GM12878 (cell line): Measurements from ENCODE around the gene CACNG1. TPM values are rescaled to one million over a fixed set of nuclear protein-coding genes. Genes with fewer than 3 reads are reported as not detected.

Source experiments
- ATAC-seq: fragments of 200-7000 bp; cut with Tn5 transposase; 3 replicates; pipeline ENCODE4 v1.9.1; 2020; ENCODE audit warnings: mild to moderate bottlenecking, moderate library complexity
- BruUV-seq: library from RNA; stranded (reverse); fragments of 400-500 nt; replicated peaks from 2 replicates; lab custom pipeline; 2021; lab: Mats Ljungman, UMichigan
- CTCF ChIA-PET: fragments of 300-600 bp; sonication (Branson Sonifier 250); formaldehyde crosslinking; extraction: SDS; loops from one replicate; lab custom pipeline; 2021; ENCODE audit warnings: inconsistent platforms; lab: Yijun Ruan, JAX
- POLR2A ChIA-PET: fragments of 350-600 bp; formaldehyde crosslinking; extraction: SDS; loops from one replicate; lab custom pipeline; 2021; ENCODE audit warnings: inconsistent platforms; lab: Charles Lee
- RAD21 ChIA-PET: fragments of 300-600 bp; sonication (Branson Sonifier 250); formaldehyde crosslinking; loops from one replicate; lab custom pipeline; 2023; ENCODE audit warnings: antibody characterized with exemption; ENCODE audit not compliant: unreplicated experiment; lab: Charles Lee
- SMC1A ChIA-PET: fragments of 300-600 bp; sonication (Branson Sonifier 250); formaldehyde crosslinking; loops from one replicate; lab custom pipeline; 2023; ENCODE audit not compliant: unreplicated experiment, uncharacterized antibody; lab: Charles Lee
- DNase-seq: peaks from one replicate; pipeline ENCODE4 v3.0.0-alpha.2; 2011; ENCODE audit warnings: low read depth, low spot score
- FAIRE-seq: peaks from 3 replicates; lab custom pipeline; 2011; peaks lifted over from hg19 to GRCh38; lab: Jason Lieb, UNC
- H2AFZ ChIP-seq: 2 replicates; pipeline ENCODE4 v1.6.0; 2011; ENCODE audit warnings: low read depth, low read length, control low read depth; ENCODE audit not compliant: control insufficient read depth
- H3K27ac ChIP-seq: 2 replicates; pipeline ENCODE4 v1.5.1; 2011; ENCODE audit warnings: control low read depth; ENCODE audit not compliant: control insufficient read depth, insufficient read depth
- H3K27me3 ChIP-seq, 2 experiments: replicated peaks in 1 of 2; 2 replicates each; pipeline versions ENCODE4 v1.6.0 to v1.6.1; 2011; ENCODE audit warnings: low read length in 1 of 2; ENCODE audit not compliant: control insufficient read depth in 2 of 2, insufficient read depth in 2 of 2
- H3K36me3 ChIP-seq, 2 experiments: 2 replicates each; pipeline ENCODE4 v1.5.1; 2011; ENCODE audit warnings: low read length in 1 of 2; ENCODE audit not compliant: control insufficient read depth in 2 of 2, insufficient read depth in 2 of 2
- H3K4me1 ChIP-seq: 2 replicates; pipeline ENCODE4 v1.6.1; 2011; ENCODE audit warnings: mild to moderate bottlenecking, low read length, moderate library complexity, mixed read lengths; ENCODE audit not compliant: control insufficient read depth, insufficient read depth
- H3K4me2 ChIP-seq: 2 replicates; pipeline ENCODE4 v1.6.0; 2011; ENCODE audit warnings: control low read depth; ENCODE audit not compliant: control insufficient read depth, insufficient read depth
- H3K4me3 ChIP-seq: fragments of 200-600 bp; sonication (generic); 2 replicates; pipeline ENCODE4 v1.5.1; 2016
- H3K79me2 ChIP-seq: 2 replicates; pipeline ENCODE4 v1.6.0; 2011; ENCODE audit warnings: low read length; ENCODE audit not compliant: control insufficient read depth, insufficient read depth
- H3K9ac ChIP-seq: 2 replicates; pipeline ENCODE4 v1.8.0; 2011; ENCODE audit warnings: low read length, control low read depth, mixed read lengths; ENCODE audit not compliant: control insufficient read depth, insufficient read depth
- H3K9me3 ChIP-seq: replicated peaks from 3 replicates; pipeline ENCODE4 v1.5.1; 2011; ENCODE audit warnings: mild to moderate bottlenecking, low read length; ENCODE audit not compliant: control insufficient read depth, insufficient read depth
- H4K20me1 ChIP-seq: 2 replicates; pipeline ENCODE4 v1.6.0; 2011; ENCODE audit not compliant: control insufficient read depth, insufficient read depth
- BACH1 ChIP-seq: fragments of 450-650 bp; IDR thresholded peaks from 2 replicates; pipeline ENCODE4 v1.6.1; 2017; ENCODE audit warnings: mild to moderate bottlenecking, borderline replicate concordance
- BCLAF1 ChIP-seq: fragments of 450-650 bp; IDR thresholded peaks from 2 replicates; pipeline ENCODE4 v1.6.1; 2017; ENCODE audit warnings: antibody characterized with exemption, mild to moderate bottlenecking, moderate library complexity
- CREM ChIP-seq: IDR thresholded peaks from 2 replicates; pipeline ENCODE4 v1.6.1; 2014; ENCODE audit warnings: antibody characterized with exemption, low read depth
- E4F1 ChIP-seq: fragments of 450-650 bp; IDR thresholded peaks from 2 replicates; pipeline ENCODE4 v1.6.1; 2018; ENCODE audit warnings: borderline replicate concordance, mild to moderate bottlenecking; ENCODE audit not compliant: partially characterized antibody
- EGR1 ChIP-seq, 2 experiments: IDR thresholded peaks; 1 replicate in 1 of 2; 2 replicates in 1 of 2; pipeline ENCODE4 v1.6.1; 2011 to 2012; ENCODE audit warnings: low read depth in 2 of 2, low read length in 2 of 2, borderline replicate concordance in 1 of 2, mild to moderate bottlenecking in 1 of 2, moderate library complexity in 1 of 2
- KLF5 ChIP-seq: fragments of 450-650 bp; IDR thresholded peaks from 2 replicates; pipeline ENCODE4 v1.6.1; 2014; ENCODE audit warnings: mild to moderate bottlenecking; ENCODE audit not compliant: partially characterized antibody
- MEF2A ChIP-seq: IDR thresholded peaks from 2 replicates; pipeline ENCODE4 v1.6.1; 2011; ENCODE audit warnings: low read depth, mild to moderate bottlenecking, low read length, moderate library complexity; ENCODE audit not compliant: insufficient read depth
- MYB ChIP-seq: fragments of 150-350 bp; IDR thresholded peaks from 2 replicates; pipeline ENCODE4 v1.6.1; 2014; ENCODE audit warnings: mild to moderate bottlenecking, low read depth, low read length, borderline replicate concordance
- NKRF ChIP-seq: fragments of 450-650 bp; conservative IDR thresholded peaks from 2 replicates; pipeline ENCODE4 v1.6.1; 2017; ENCODE audit warnings: mild to moderate bottlenecking, moderate library complexity
- RELA ChIP-seq: fragments of 450-650 bp; IDR thresholded peaks from 2 replicates; pipeline ENCODE4 v1.8.0; 2014; ENCODE audit warnings: borderline replicate concordance; ENCODE audit not compliant: partially characterized antibody
- SIX5 ChIP-seq: IDR thresholded peaks from 2 replicates; pipeline ENCODE4 v1.6.1; 2011; ENCODE audit warnings: mild to moderate bottlenecking, low read depth, low read length, moderate library complexity; ENCODE audit not compliant: severe bottlenecking
- SMARCA5 ChIP-seq: fragments of 450-650 bp; IDR thresholded peaks from 2 replicates; pipeline ENCODE4 v1.6.1; 2017; ENCODE audit warnings: mild to moderate bottlenecking
- STAT3 ChIP-seq: IDR thresholded peaks from 2 replicates; pipeline ENCODE4 v1.6.1; 2011; ENCODE audit warnings: low read depth, low read length, improper control_type of control experiment
- WGBS: methylation state at CpG from one replicate; pipeline ENCODE4 v1.1.6; 2016; ENCODE audit warnings: low lambda C conversion rate; ENCODE audit not compliant: insufficient replicate concordance, insufficient coverage; ENCODE audit errors: missing lambda C conversion rate; 5-methylcytosine and 5-hydroxymethylcytosine counted together
- in situ Hi-C: fragments of 300-500 bp; cut with MboI; formaldehyde crosslinking; loops from 9 replicates; pipeline ENCODE4 v1.14.3; 2018; ENCODE audit warnings: mixed read lengths
- intact Hi-C: fragments of 100-400 bp; cut with micrococcal nuclease; formaldehyde crosslinking; loops from one replicate; pipeline ENCODE4 v1.14.2; 2022; ENCODE audit not compliant: unreplicated experiment
- polyA plus RNA-seq, 11 experiments: library from polyadenylated mRNA; depleted of rRNA in 4 of 11; unstranded in 6 of 11; stranded (reverse) in 5 of 11; fragments of >200 nt; fragmentation: Nextera tagmentation in 4 of 11; fragmentation: Illumina TruSeq in 1 of 11; extraction: Ambion mirVana in 4 of 11; extraction: Trizol in 1 of 11; gene quantifications; 1 replicate in 1 of 11; 2 replicates in 10 of 11; pipeline versions ENCODE4 v1.2.1 to v1.2.3, GENCODE V29; 2011 to 2016; ENCODE audit warnings: inconsistent platforms in 2 of 11, missing spikeins in 2 of 11, low read depth in 1 of 11
- total RNA-seq, 4 experiments: library from RNA; depleted of rRNA in 3 of 4; stranded (reverse); fragments of >200 nt in 3 of 4; fragmentation: Illumina TruSeq in 1 of 4; extraction: Trizol in 1 of 4; gene quantifications; 2 replicates each; pipeline versions ENCODE4 v1.2.1 to v1.2.3, GENCODE V29; 2013 to 2021

The CACNG1 gene
- total and polyA plus RNA-seq, 10 of the 15 experiments (the other 5 are each of a cell fraction or from before 2014, with no cell fraction given): not detected

GRCh38 chr17:67025216-67025792 is 19.1 kb upstream of the CACNG1 start:
- H3K9me3 ChIP-seq: no peaks in the 10 kb centered on the region
- DNase-seq (no peak), FAIRE-seq (no peak), ATAC-seq (no peak)
- H2AFZ ChIP-seq: no peak overlapping the region
- H3K4me1 ChIP-seq: no peaks in the 10 kb centered on the region
- H3K4me2 ChIP-seq: no peak overlapping the region
- no peaks in the 10 kb centered on the region for H3K36me3 ChIP-seq
- H3K79me2 ChIP-seq: no peaks in the 10 kb centered on the region
- BruUV-seq: no TSS peak
- H3K27ac ChIP-seq: no peak overlapping the region
- H3K27me3 ChIP-seq: no peaks in the 10 kb centered on the region
- ChIA-PET SMC1A (interaction anchor here (0.5 kb wide), 1 partner anchor 1292 kb away, joined by 4 read pairs; no protein-coding TSS in a partner anchor), CTCF (no interaction called here), POLR2A (no interaction called here), RAD21 (no interaction called here)
- WGBS: 48% methylated on average over 19 of the region's 20 CpGs
- no peaks in the 10 kb centered on the region for H4K20me1 ChIP-seq
- no peak overlapping the region for H3K9ac ChIP-seq
- TF ChIP-seq MEF2A: no peak
- no peak for TF ChIP-seq BCLAF1
- TF ChIP-seq STAT3: no peak
- no peak for TF ChIP-seq MYB
- TF ChIP-seq NKRF: no peak
- TF ChIP-seq KLF5: no peak
- no peak for TF ChIP-seq RELA
- no peak for TF ChIP-seq EGR1 (IDR thresholded peaks at IDR 0.05; ENCODE audit: borderline replicate concordance in 1 of 2, low read depth in 2 of 2, low read length in 2 of 2)
- TF ChIP-seq BACH1: no peak
- TF ChIP-seq E4F1: no peak
- no peak for TF ChIP-seq SMARCA5
- no peak for TF ChIP-seq SIX5
- TF ChIP-seq CREM: no peak
- in situ Hi-C loops (no loop called here), intact Hi-C loops (no loop called here)
- H3K4me3 ChIP-seq: no peak overlapping the region
